AG10803 (cell line): ENCODE measurements around the gene E2F7.

Experiments
- DNase-seq: peaks from one replicate; pipeline ENCODE4 v3.0.0; 2010; ENCODE audit warnings: low read depth
- H3K4me3 ChIP-seq: 2 replicates; pipeline ENCODE4 v1.5.1; 2011; ENCODE audit warnings: mild to moderate bottlenecking, low read length, control low read depth
- CTCF ChIP-seq: conservative IDR thresholded peaks from 2 replicates; pipeline ENCODE4 v1.5.1; 2011; ENCODE audit warnings: mild to moderate bottlenecking, low read length, control low read depth, inconsistent platforms

E2F7 gene

GRCh38 chr12:77053259-77053658 is 12.1 kb downstream of the E2F7 start:
- no peak for TF ChIP-seq CTCF
- H3K4me3 ChIP-seq: no peak overlapping the region
- no peak for DNase-seq

GRCh38 chr12:77049767-77050353 is 15.5 kb downstream of the E2F7 start:
- H3K4me3 ChIP-seq: no peak overlapping the region
- DNase-seq: peak; percentile 72
- peak; percentile 85 for TF ChIP-seq CTCF

- TF ChIP-seq CTCF: no peak; the same call in 1 of the 2 replicates
- peak; percentile 31 for DNase-seq
Observed at GRCh38 chr12:77047341-77048109, 17.8 kb downstream of the E2F7 start.

GRCh38 chr12:77046468-77046867 is 18.9 kb downstream of the E2F7 start:
- no peak for TF ChIP-seq CTCF

More at GRCh38 chr12:77047341-77048109, 17.8 kb downstream of the E2F7 start:
- no peak overlapping the region for H3K4me3 ChIP-seq

GRCh38 chr12:77045183-77045582 is 20.2 kb downstream of the E2F7 start:
- no peak for DNase-seq
- H3K4me3 ChIP-seq: no peak overlapping the region
- TF ChIP-seq CTCF: no peak

More at GRCh38 chr12:77046468-77046867, 18.9 kb downstream of the E2F7 start:
- no peak for DNase-seq
- H3K4me3 ChIP-seq: no peak overlapping the region

GRCh38 chr12:77044721-77045120 is 20.6 kb downstream of the E2F7 start:
- no peak overlapping the region for H3K4me3 ChIP-seq
- DNase-seq: no peak
- no peak for TF ChIP-seq CTCF

GRCh38 chr12:77042833-77043232 is 22.5 kb downstream of the E2F7 start:
- TF ChIP-seq CTCF: no peak
- no peak overlapping the region for H3K4me3 ChIP-seq
- DNase-seq: no peak
